G401.6 (cell line): ENCODE data around the gene TP53TG3F.
"Not testable (repeated sequence)": the region's sequence is repeated elsewhere in the genome, so short reads cannot be mapped to it uniquely, and the experiment has no call there.

Experiments
- FAIRE-seq: peaks from 2 replicates; lab custom pipeline; 2012; peaks lifted over from hg19 to GRCh38; lab: Jason Lieb, UNC

The TP53TG3F gene

GRCh38 chr16:33459312-33459711 lies at the start of gene TP53TG3F:
TSS of gene TP53TG3F (plus strand) at chr16:33459612. CDS start at chr16:33459680, 68 bp downstream.
- not testable (repeated sequence) for FAIRE-seq

GRCh38 chr16:33491611-33492010 lies 32.2 kb downstream of the TP53TG3F start:
- FAIRE-seq = not testable (repeated sequence)

GRCh38 chr16:33507231-33507630 lies 47.8 kb downstream of the TP53TG3F start:
- FAIRE-seq = not testable (repeated sequence)

GRCh38 chr16:33509070-33509469 lies 49.7 kb downstream of the TP53TG3F start:
- not testable (repeated sequence) for FAIRE-seq

GRCh38 chr16:33509906-33510305 lies 50.5 kb downstream of the TP53TG3F start:
- not testable (repeated sequence) for FAIRE-seq
